ENCODE data around the gene COPS2. TPM values are rescaled to one million over a fixed set of nuclear protein-coding genes. Genes with fewer than 3 reads are reported as not detected.

COPS2 gene
- total and polyA plus RNA-seq, 2 of the 13 experiments (the other 11 are each of a cell fraction or from before 2014, with no cell fraction given) = 37.8 to 66.3 TPM

- TF ChIP-seq FOXO1 (CRISPR knock-in tag; IDR thresholded peaks at IDR 0.05) = no peak; the same call in 1 of the 2 replicates
- no peak for TF ChIP-seq ARNT (IDR thresholded peaks at IDR 0.05)
- TF ChIP-seq MBNL3 (CRISPR knock-in tag; conservative IDR thresholded peaks at IDR 0.05) = no peak
- TF ChIP-seq ESRRA (CRISPR knock-in tag; IDR thresholded peaks at IDR 0.05; ENCODE audit: low read depth) = no peak
- peak; percentile 76 for TF ChIP-seq ERF (CRISPR knock-in tag; IDR thresholded peaks at IDR 0.05)
- TF ChIP-seq TBP (CRISPR knock-in tag; IDR thresholded peaks at IDR 0.05) = no peak
- TF ChIP-seq HDAC1 (CRISPR knock-in tag; IDR thresholded peaks at IDR 0.05) = 0 out of 2 replicates have a peak, but pooled peaks have one; percentile 17
- no peak for TF ChIP-seq TEAD2 (CRISPR knock-in tag; IDR thresholded peaks at IDR 0.05)
- TF ChIP-seq ZNF484 (CRISPR knock-in tag; IDR thresholded peaks at IDR 0.05; ENCODE audit: borderline replicate concordance, low read depth) = no peak
- peak; percentile 65 for TF ChIP-seq HDAC2 (CRISPR knock-in tag; IDR thresholded peaks at IDR 0.05)
- TF ChIP-seq SOX13 (IDR thresholded peaks at IDR 0.05) = no peak
- no peak for TF ChIP-seq SOX13 (CRISPR knock-in tag; conservative IDR thresholded peaks at IDR 0.05 in 1 of 2, IDR thresholded peaks at IDR 0.05 in 1 of 2)
- no peak for TF ChIP-seq SP140L (CRISPR knock-in tag; IDR thresholded peaks at IDR 0.05; ENCODE audit: borderline replicate concordance)
- no peak for TF ChIP-seq MTF2 (CRISPR knock-in tag; IDR thresholded peaks at IDR 0.05; ENCODE audit: borderline replicate concordance)
- TF ChIP-seq ZNF780A (CRISPR knock-in tag; IDR thresholded peaks at IDR 0.05) = no peak
- TF ChIP-seq MYNN (CRISPR knock-in tag; IDR thresholded peaks at IDR 0.05; ENCODE audit: low read depth) = no peak
- TF ChIP-seq MTERF4 (CRISPR knock-in tag; IDR thresholded peaks at IDR 0.05) = no peak
- TF ChIP-seq BCL6 (CRISPR knock-in tag; IDR thresholded peaks at IDR 0.05) = 0 out of 2 replicates have a peak, but pooled peaks have one; percentile 26
- TF ChIP-seq ZNF232 (CRISPR knock-in tag; IDR thresholded peaks at IDR 0.05; ENCODE audit: borderline replicate concordance) = peak; percentile 52; the same call in 1 of the 2 replicates
- TF ChIP-seq CAMTA2 (CRISPR knock-in tag; IDR thresholded peaks at IDR 0.05; ENCODE audit: borderline replicate concordance) = no peak
- no peak for TF ChIP-seq CHD2 (IDR thresholded peaks at IDR 0.05; ENCODE audit: low read depth, low read length)
- no peak for TF ChIP-seq ZNF335 (CRISPR knock-in tag; IDR thresholded peaks at IDR 0.05)
- no peak; the same call in 1 of the 2 replicates for TF ChIP-seq KDM5A (IDR thresholded peaks at IDR 0.05; ENCODE audit: borderline replicate concordance, low read length)
- peak; percentile 64; the same call in 1 of the 2 replicates for TF ChIP-seq TIGD3 (CRISPR knock-in tag; IDR thresholded peaks at IDR 0.05; ENCODE audit: borderline replicate concordance)
- peak; percentile 69; the same call in 1 of the 2 replicates for TF ChIP-seq HNF1B (CRISPR knock-in tag; IDR thresholded peaks at IDR 0.05)
- no peak for TF ChIP-seq JARID2 (CRISPR knock-in tag; IDR thresholded peaks at IDR 0.05; ENCODE audit: insufficient replicate concordance)
- TF ChIP-seq HNF4G (IDR thresholded peaks at IDR 0.05; ENCODE audit: borderline replicate concordance, low read depth, low read length) = no peak
- TF ChIP-seq HNF4G (CRISPR knock-in tag; IDR thresholded peaks at IDR 0.05; ENCODE audit: borderline replicate concordance, low read depth) = no peak
- TF ChIP-seq KMT2B (CRISPR knock-in tag; IDR thresholded peaks at IDR 0.05) = peak; percentile 84; the same call in 1 of the 2 replicates
Measured at GRCh38 chr15:49169880-49170597, 14.6 kb upstream of the COPS2 start, which contains the start of gene GALK2 (continued).

Data from HepG2 (cell line).